ENCODE measurements around the gene HNRNPU.

The HNRNPU gene

DNA sequence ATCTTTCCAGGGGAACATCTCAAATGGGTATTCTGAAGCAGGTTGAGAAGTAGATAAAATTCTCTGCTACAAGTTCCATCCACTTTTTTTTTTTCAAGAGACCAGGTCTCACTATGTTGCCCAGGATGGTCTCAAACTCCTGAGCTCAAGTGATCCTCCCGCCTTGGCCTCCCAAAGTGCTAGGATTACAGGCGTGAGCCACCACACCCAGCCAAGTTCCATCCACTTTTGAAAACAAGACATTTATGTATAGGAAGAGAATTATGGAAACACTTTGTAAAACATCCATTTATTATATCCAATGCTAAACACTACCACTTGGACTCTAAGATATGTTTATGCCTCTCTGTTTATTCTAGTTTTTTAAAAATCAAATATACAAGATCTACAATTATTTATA lies 13.4 kb downstream of the HNRNPU start:
- no peak for DNase-seq (ENCODE audit: low read depth)
- H3K4me3 ChIP-seq (ENCODE audit: low read depth, low read length): no peak overlapping the region
- TF ChIP-seq, protein P1, sequence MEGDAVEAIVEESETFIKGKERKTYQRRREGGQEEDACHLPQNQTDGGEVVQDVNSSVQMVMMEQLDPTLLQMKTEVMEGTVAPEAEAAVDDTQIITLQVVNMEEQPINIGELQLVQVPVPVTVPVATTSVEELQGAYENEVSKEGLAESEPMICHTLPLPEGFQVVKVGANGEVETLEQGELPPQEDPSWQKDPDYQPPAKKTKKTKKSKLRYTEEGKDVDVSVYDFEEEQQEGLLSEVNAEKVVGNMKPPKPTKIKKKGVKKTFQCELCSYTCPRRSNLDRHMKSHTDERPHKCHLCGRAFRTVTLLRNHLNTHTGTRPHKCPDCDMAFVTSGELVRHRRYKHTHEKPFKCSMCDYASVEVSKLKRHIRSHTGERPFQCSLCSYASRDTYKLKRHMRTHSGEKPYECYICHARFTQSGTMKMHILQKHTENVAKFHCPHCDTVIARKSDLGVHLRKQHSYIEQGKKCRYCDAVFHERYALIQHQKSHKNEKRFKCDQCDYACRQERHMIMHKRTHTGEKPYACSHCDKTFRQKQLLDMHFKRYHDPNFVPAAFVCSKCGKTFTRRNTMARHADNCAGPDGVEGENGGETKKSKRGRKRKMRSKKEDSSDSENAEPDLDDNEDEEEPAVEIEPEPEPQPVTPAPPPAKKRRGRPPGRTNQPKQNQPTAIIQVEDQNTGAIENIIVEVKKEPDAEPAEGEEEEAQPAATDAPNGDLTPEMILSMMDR (IDR thresholded peaks at IDR 0.05; ENCODE audit: insufficient read depth, low read depth, low read length, missing control alignments): no peak

- TF ChIP-seq, protein P1 (IDR thresholded peaks at IDR 0.05; ENCODE audit: insufficient read depth, low read depth, low read length, missing control alignments): no peak
- no peak overlapping the region for H3K4me3 ChIP-seq (ENCODE audit: low read depth, low read length)
- DNase-seq (ENCODE audit: low read depth): no peak
Measured at GRCh38 chr1:244850099-244850852, 14.1 kb downstream of the HNRNPU start.

GRCh38 chr1:244849189-244849866 lies 15.0 kb downstream of the HNRNPU start:
- no peak for DNase-seq (ENCODE audit: low read depth)
- TF ChIP-seq, protein P1 (IDR thresholded peaks at IDR 0.05; ENCODE audit: insufficient read depth, low read depth, low read length, missing control alignments): no peak
- H3K4me3 ChIP-seq (ENCODE audit: low read depth, low read length): no peak overlapping the region

DNA sequence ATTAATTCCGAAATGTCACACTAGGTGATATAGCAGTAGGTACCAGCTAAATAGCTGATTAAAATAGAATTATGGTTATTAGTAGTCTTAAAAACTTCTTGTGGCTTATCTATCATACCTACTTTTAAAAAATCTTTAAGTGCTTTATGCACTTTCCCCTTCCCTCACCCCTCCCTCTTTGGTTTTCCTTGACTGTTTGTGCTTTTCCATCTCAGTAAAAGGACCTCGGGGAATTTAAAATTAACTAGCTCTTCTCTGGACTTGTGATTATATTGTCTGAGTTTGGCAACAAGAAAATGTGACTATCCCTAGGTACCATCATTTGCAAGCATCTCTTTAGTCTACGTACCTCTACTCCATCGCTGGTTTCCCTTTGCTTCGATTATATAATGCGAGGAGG lies 17.7 kb downstream of the HNRNPU start:
- no peak for DNase-seq (ENCODE audit: low read depth)
- TF ChIP-seq, protein P1 (IDR thresholded peaks at IDR 0.05; ENCODE audit: insufficient read depth, low read depth, low read length, missing control alignments): no peak
- H3K4me3 ChIP-seq (ENCODE audit: low read depth, low read length): no peak overlapping the region

DNA sequence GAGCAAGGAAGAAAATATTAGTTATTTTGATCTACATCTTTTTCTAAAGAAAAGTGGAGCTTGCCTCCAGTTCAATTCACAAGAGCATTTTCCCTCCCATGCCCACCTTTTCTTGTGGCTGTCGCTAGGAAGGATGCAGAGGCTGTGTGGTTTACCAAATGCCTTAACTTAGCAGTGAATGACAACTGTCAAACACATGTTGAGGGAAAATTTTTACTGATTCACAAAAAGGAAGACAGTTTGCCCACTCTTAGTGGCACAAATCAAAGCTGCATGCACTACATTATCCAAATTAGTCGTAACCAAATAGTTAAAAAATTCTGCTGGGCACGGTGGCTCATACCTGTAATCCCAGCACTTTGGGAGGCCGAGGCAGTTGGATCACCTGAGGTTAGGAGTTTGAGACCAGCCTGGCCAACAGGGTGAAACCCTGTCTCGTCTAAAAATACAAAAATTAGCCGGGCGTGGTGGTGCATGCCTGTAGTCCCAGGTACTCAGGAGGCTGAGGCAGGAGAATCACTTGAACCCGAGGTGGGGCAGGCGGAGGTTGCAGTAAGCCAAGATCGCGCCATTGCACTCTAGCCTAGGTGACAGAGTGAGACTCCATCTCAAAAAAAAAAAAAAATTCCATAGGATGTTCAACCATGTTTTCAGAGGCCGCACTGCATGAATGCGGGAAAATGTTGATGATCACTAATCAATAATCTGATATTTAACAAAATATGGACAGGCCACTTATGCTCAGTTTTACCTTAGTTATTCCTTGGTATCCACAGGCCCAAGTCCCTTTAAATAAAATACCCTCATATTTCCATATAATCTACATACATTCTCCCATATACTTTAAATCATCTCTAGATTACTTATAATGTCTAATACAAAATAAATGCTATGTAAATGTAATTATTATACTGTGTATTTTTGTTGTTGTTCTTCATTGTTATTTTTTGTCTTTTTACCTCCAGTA lies 19.9 kb downstream of the HNRNPU start:
- TF ChIP-seq, protein P1 (IDR thresholded peaks at IDR 0.05; ENCODE audit: insufficient read depth, low read depth, low read length, missing control alignments): no peak
- no peak overlapping the region for H3K4me3 ChIP-seq (ENCODE audit: low read depth, low read length)
- DNase-seq (ENCODE audit: low read depth): no peak

GRCh38 chr1:244843148-244843978 lies 21.0 kb downstream of the HNRNPU start:
- no peak for DNase-seq (ENCODE audit: low read depth)
- no peak overlapping the region for H3K4me3 ChIP-seq (ENCODE audit: low read depth, low read length)
- TF ChIP-seq, protein P1 (IDR thresholded peaks at IDR 0.05; ENCODE audit: insufficient read depth, low read depth, low read length, missing control alignments): no peak

Measured in GM12865 (cell line).